HEK293T (cell line): Measurements from ENCODE around the gene RAD23A.

Experiments
- CTCF ChIA-PET: fragments of 350-600 bp; formaldehyde crosslinking; extraction: SDS; loops from one replicate; lab custom pipeline; 2021; ENCODE audit warnings: antibody characterized with exemption, inconsistent platforms; lab: Yijun Ruan, JAX
- POLR2A ChIA-PET: fragments of 350-600 bp; formaldehyde crosslinking; extraction: SDS; loops from one replicate; lab custom pipeline; 2020; ENCODE audit warnings: antibody characterized with exemption, inconsistent platforms; lab: Yijun Ruan, JAX
- DNase-seq: peaks from one replicate; pipeline ENCODE4 v3.0.0; 2012; ENCODE audit warnings: mixed read lengths; ENCODE audit errors: extremely low spot score
- ARNT ChIP-seq: fragments of 450-650 bp; IDR thresholded peaks from 2 replicates; pipeline ENCODE4 v1.6.1; 2017; ENCODE audit warnings: mild to moderate bottlenecking
- BHLHE40 ChIP-seq: fragments of 450-650 bp; IDR thresholded peaks from 2 replicates; pipeline ENCODE4 v1.6.1; 2016; ENCODE audit warnings: mild to moderate bottlenecking, moderate library complexity, borderline replicate concordance
- CTBP1 ChIP-seq: fragments of 450-650 bp; IDR thresholded peaks from 2 replicates; pipeline ENCODE4 v1.6.1; 2016; ENCODE audit warnings: borderline replicate concordance
- ELF4 ChIP-seq: fragments of 450-650 bp; IDR thresholded peaks from 2 replicates; pipeline ENCODE4 v1.6.1; 2017; ENCODE audit warnings: antibody characterized with exemption
- FOXA1 ChIP-seq: fragments of 450-650 bp; IDR thresholded peaks from 2 replicates; pipeline ENCODE4 v1.6.1; 2016; ENCODE audit warnings: mild to moderate bottlenecking
- FOXK2 ChIP-seq: fragments of 450-650 bp; IDR thresholded peaks from 2 replicates; pipeline ENCODE4 v1.6.1; 2016; ENCODE audit warnings: mild to moderate bottlenecking
- FOXM1 ChIP-seq: fragments of 450-650 bp; IDR thresholded peaks from 2 replicates; pipeline ENCODE4 v1.6.1; 2017; ENCODE audit warnings: mild to moderate bottlenecking, borderline replicate concordance
- HDGF ChIP-seq: fragments of 450-650 bp; IDR thresholded peaks from 2 replicates; pipeline ENCODE4 v1.6.1; 2017; ENCODE audit warnings: antibody characterized with exemption, borderline replicate concordance
- L3MBTL2 ChIP-seq: fragments of 450-650 bp; conservative IDR thresholded peaks from 2 replicates; pipeline ENCODE4 v1.6.1; 2016; ENCODE audit warnings: mild to moderate bottlenecking
- LEF1 ChIP-seq: fragments of 450-650 bp; IDR thresholded peaks from 2 replicates; pipeline ENCODE4 v1.6.1; 2017; ENCODE audit warnings: mild to moderate bottlenecking, borderline replicate concordance
- NFRKB ChIP-seq: fragments of 450-650 bp; IDR thresholded peaks from 2 replicates; pipeline ENCODE4 v1.6.1; 2016; ENCODE audit warnings: mild to moderate bottlenecking, moderate library complexity
- SP1 ChIP-seq: fragments of 450-650 bp; IDR thresholded peaks from 2 replicates; pipeline ENCODE4 v1.6.1; 2017
- SUZ12 ChIP-seq: fragments of 450-650 bp; IDR thresholded peaks from 2 replicates; pipeline ENCODE4 v1.6.1; 2016; ENCODE audit warnings: mild to moderate bottlenecking
- TARDBP ChIP-seq: fragments of 450-650 bp; IDR thresholded peaks from 2 replicates; pipeline ENCODE4 v1.6.1; 2016
- ZNF384 ChIP-seq: fragments of 450-650 bp; IDR thresholded peaks from 2 replicates; pipeline ENCODE4 v1.6.1; 2016
- TF ChIP-seq, protein P1 (sequence below): fragments of 450-650 bp; IDR thresholded peaks from 2 replicates; pipeline ENCODE4 v1.6.1; 2016

Gene RAD23A

GRCh38 chr19:12937093-12937926 is 8.4 kb upstream of the RAD23A start:
- TF ChIP-seq ARNT = no peak
- no peak for TF ChIP-seq SUZ12
- no peak for TF ChIP-seq TARDBP
- TF ChIP-seq BHLHE40 = no peak
- TF ChIP-seq NFRKB = no peak
- no peak for TF ChIP-seq ZNF384
- no peak for TF ChIP-seq FOXA1
- TF ChIP-seq, protein P1, sequence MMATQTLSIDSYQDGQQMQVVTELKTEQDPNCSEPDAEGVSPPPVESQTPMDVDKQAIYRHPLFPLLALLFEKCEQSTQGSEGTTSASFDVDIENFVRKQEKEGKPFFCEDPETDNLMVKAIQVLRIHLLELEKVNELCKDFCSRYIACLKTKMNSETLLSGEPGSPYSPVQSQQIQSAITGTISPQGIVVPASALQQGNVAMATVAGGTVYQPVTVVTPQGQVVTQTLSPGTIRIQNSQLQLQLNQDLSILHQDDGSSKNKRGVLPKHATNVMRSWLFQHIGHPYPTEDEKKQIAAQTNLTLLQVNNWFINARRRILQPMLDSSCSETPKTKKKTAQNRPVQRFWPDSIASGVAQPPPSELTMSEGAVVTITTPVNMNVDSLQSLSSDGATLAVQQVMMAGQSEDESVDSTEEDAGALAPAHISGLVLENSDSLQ = no peak
- TF ChIP-seq SP1 = no peak
- no peak for TF ChIP-seq FOXM1
- TF ChIP-seq L3MBTL2 = no peak
- TF ChIP-seq HDGF = no peak
- no peak for TF ChIP-seq FOXK2
- no peak for TF ChIP-seq ELF4
- TF ChIP-seq CTBP1 = no peak
- no peak for TF ChIP-seq LEF1
- DNase-seq = no peak
- ChIA-PET POLR2A (interaction anchor here (0.6 to 1.9 kb wide), 9 partner anchors 9 to 97 kb away, joined by 3 to 12 read pairs (median 4); partner anchors contain the start of genes RAD23A and SYCE2), CTCF (interaction anchor here (1.7 kb wide), 1 partner anchor 28 kb away, joined by 4 read pairs; no protein-coding TSS in a partner anchor)

GRCh38 chr19:12937927-12938778 is 7.5 kb upstream of the RAD23A start, which contains the start of gene CALR:
CALR (plus strand) TSS chr19:12938609; CDS start chr19:12938680, 71 bp downstream.
- TF ChIP-seq CTBP1 (no peak), L3MBTL2 (peak; percentile 87), HDGF (no peak), ELF4 (peak; percentile 83), NFRKB (no peak), FOXK2 (no peak), TARDBP (peak; percentile 100), SUZ12 (no peak), ARNT (no peak), SP1 (no peak), ZNF384 (no peak), LEF1 (0 out of 2 replicates have a peak, but pooled peaks have one; percentile 19), BHLHE40 (no peak), FOXA1 (no peak), FOXM1 (no peak)
- TF ChIP-seq, protein P1 = peak; percentile 96
- CTCF ChIA-PET = interaction anchor here (1.7 kb wide), 1 partner anchor 28 kb away, joined by 4 read pairs; no protein-coding TSS in a partner anchor
- POLR2A ChIA-PET = interaction anchor here (0.6 to 1.9 kb wide), 12 partner anchors 8 to 96 kb away, joined by 3 to 12 read pairs (median 4); partner anchors contain the start of genes GCDH, RAD23A and SYCE2
- DNase-seq = peak; percentile 96

GRCh38 chr19:12938779-12939601 is 6.7 kb upstream of the RAD23A start:
- DNase-seq = no peak
- ChIA-PET POLR2A (interaction anchor here (1.0 to 1.9 kb wide), 4 partner anchors 17 to 48 kb away, joined by 3 to 12 read pairs (median 4); partner anchors contain the start of genes GADD45GIP1 and GCDH), CTCF (no interaction called here)
- TF ChIP-seq, protein P1 = no peak
- TF ChIP-seq HDGF (no peak), ELF4 (0 out of 2 replicates have a peak, but pooled peaks have one; percentile 1), LEF1 (no peak)

DNA sequence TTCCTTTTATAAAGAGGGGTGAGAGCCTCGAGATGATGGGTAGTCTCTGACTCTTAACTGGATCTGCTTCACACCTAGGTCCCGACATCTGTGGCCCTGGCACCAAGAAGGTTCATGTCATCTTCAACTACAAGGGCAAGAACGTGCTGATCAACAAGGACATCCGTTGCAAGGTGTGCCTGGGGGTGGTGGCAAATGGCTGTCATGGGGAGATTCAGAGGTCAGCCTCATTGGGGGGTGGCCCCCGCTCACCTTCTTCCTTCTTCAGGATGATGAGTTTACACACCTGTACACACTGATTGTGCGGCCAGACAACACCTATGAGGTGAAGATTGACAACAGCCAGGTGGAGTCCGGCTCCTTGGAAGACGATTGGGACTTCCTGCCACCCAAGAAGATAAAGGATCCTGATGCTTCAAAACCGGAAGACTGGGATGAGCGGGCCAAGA is 5.7 kb upstream of the RAD23A start:
- ChIA-PET CTCF (no interaction called here), POLR2A (interaction anchor here (1.0 to 1.1 kb wide), 2 partner anchors 16 to 27 kb away, joined by 3 to 4 read pairs; partner anchors contain the start of gene GADD45GIP1)
- TF ChIP-seq SP1 (no peak), SUZ12 (no peak), ZNF384 (no peak), FOXK2 (no peak), ARNT (no peak), CTBP1 (no peak), FOXM1 (no peak), BHLHE40 (no peak), TARDBP (no peak)
- TF ChIP-seq, protein P1 = no peak
- no peak for DNase-seq
